ENCODE results near the gene OR7G2.

- TF ChIP-seq EZH2 (IDR thresholded peaks at IDR 0.05; ENCODE audit: insufficient read depth, low read length): no peak
- TF ChIP-seq CTCF (IDR thresholded peaks at IDR 0.05; ENCODE audit: insufficient read depth, low read depth, low read length): no peak
Measured at GRCh38 chr19:9126900-9127405, 19.7 kb upstream of the OR7G2 start, which contains the start of gene OR7G3.

Measured in astrocyte (in vitro differentiated cells and primary cell).